GM19099 (cell line): ENCODE measurements around the gene SSBP3.

Experiments
- POLR2A ChIP-seq: IDR thresholded peaks from 3 replicates; pipeline ENCODE4 v1.6.1; 2011; ENCODE audit warnings: low read depth; ENCODE audit not compliant: insufficient read length; ENCODE audit errors: extremely low read depth

The SSBP3 gene

GRCh38 chr1:54262244-54262643 lies 143.9 kb downstream of the SSBP3 start:
- no peak for TF ChIP-seq POLR2A

DNA sequence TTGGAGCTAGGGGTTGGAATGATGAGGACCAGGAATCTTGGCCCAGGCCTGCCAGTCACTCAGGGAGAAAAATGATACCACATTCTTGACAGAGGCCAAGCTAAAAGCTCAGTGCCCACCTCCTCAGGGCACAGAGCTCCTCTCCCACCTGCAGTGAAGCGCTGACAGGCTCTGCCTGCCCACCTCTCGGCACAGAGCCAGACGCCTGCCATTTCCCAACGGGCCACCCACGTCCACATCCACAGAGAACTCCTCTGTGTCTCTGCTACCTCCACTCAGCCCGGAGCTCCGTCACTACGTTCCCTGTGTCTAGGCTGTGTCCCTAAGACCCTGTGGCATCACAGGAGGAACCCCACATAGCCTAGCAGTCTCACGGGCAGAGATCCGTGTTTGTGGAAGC lies 145.4 kb downstream of the SSBP3 start:
- no peak for TF ChIP-seq POLR2A

- TF ChIP-seq POLR2A, result no peak
Observed at GRCh38 chr1:54259546-54260140, 146.6 kb downstream of the SSBP3 start.

DNA sequence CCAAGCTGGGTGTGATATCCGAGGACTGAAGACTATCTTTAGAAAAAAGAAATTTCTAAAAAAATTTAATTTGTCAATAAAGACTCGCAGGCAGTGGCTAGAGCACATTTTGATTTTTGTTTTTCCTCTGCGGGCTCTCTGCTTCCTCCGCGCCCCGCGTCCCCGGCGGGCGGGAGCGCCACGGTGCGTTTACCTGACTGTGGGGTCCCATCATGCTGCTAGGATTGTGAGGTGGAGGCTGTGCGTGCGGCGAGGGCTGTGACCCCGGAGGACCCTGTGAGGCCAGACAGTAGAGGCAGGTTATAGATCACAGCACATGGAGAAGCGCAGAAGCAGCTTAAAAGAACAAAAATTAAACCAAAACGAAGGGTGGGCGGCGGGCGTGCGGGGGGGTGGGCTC lies 148.3 kb downstream of the SSBP3 start:
- no peak for TF ChIP-seq POLR2A

GRCh38 chr1:54257346-54257620 lies 148.9 kb downstream of the SSBP3 start:
- no peak for TF ChIP-seq POLR2A

GRCh38 chr1:54256522-54257345 lies 149.5 kb downstream of the SSBP3 start:
- no peak for TF ChIP-seq POLR2A

GRCh38 chr1:54255026-54255702 lies 151.0 kb downstream of the SSBP3 start:
- no peak for TF ChIP-seq POLR2A

- TF ChIP-seq POLR2A, result no peak
Observed at GRCh38 chr1:54254055-54254454, 152.1 kb downstream of the SSBP3 start.

GRCh38 chr1:54253480-54253879 lies 152.7 kb downstream of the SSBP3 start:
- no peak for TF ChIP-seq POLR2A

- TF ChIP-seq POLR2A, result no peak
Observed at GRCh38 chr1:54252371-54252936, 153.7 kb downstream of the SSBP3 start.

- TF ChIP-seq POLR2A, result no peak
Observed at GRCh38 chr1:54250670-54251069, 155.5 kb downstream of the SSBP3 start.

DNA sequence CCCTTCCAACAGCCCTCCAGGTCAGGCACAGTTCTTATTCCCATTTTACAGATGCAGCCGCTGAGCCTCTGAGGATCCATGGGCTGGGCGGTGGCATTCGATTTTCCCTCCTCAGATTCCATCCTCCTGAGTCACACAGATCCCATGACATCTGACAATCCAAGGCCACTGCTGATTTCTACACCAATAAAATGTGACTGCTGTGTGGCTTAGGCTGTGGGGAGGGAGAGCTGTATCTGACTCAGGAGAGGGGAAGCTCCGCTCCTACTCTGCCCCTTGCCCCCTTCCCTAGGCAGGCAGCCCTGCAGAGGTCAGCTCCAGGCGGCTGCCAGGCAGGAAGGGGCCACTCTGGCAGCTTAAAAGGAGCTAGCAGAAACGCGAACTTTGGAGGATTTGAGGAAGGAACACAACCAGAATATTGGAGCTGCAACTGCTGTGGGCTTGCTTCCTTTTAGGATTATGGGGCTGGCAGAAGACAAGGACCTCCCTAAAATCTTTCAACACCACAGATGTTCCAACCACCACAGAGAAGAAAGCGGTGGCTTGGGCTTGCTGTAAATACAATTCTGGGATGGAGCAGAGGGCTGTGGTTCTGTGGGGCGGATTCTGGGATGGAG lies 156.3 kb downstream of the SSBP3 start:
- no peak for TF ChIP-seq POLR2A

DNA sequence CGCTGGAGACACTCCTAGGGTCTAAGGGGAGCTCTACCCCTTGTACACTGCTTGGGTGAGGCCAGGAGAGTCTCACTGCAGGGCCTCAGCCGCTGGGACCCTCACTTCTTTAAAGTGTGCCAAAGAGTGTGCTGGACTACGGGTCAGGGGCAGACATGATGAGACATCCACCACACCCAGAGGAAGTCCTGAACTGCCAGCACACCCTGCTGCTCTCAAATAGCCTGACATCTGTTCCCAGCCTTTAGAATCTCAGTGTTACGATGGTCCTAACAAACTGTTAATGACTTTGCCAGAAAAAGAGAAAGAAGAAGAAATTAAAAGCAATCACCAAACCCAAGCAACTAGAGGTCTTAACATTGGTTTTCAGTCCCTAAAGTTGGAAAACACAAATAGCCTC lies 157.2 kb downstream of the SSBP3 start:
- no peak for TF ChIP-seq POLR2A

DNA sequence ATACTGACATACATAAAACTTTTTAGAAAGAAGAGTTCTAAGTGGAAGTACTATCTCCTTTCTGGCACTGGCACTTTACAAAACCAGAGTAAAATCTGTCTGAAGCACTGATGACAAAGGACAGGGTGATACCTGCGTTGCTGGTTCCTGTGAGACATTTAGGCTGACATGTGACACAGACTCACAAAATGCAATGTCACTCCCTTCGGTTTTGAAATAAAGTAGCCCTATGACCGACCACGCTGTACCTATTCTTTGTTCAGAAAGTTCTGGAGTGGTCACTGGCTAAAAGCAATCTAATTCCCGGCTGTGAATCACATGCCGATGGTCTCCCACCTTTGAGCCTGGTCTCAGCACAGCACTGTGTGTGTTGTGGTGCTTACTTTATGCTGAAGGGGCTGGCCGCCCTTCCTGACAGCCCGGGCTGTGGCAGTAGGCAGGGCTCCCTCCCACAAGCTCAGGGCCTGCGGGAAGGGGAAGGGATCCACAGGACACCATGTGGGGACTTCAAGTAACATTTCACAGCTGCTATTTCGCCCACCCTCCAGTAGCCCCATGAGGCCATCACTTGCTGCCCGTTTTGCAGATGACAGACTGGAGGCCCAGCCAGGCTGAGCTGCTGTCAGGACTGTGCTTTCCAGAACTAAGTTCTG lies 158.2 kb downstream of the SSBP3 start:
- TF ChIP-seq POLR2A, result no peak
